HUES6 (cell line): ENCODE results near the gene CCRL2.

Experiments
- H3K27ac ChIP-seq: 2 replicates; pipeline ENCODE4 v1.7.0; 2013; ENCODE audit warnings: low read depth, mild to moderate bottlenecking, low read length, inconsistent platforms
- H3K27me3 ChIP-seq: 2 replicates; pipeline ENCODE4 v1.6.1; 2013; ENCODE audit warnings: low read length; ENCODE audit not compliant: control insufficient read depth, insufficient read depth
- H3K36me3 ChIP-seq: 2 replicates; pipeline ENCODE4 v1.6.1; 2013; ENCODE audit warnings: low read length; ENCODE audit not compliant: control insufficient read depth, insufficient read depth
- H3K4me1 ChIP-seq: 2 replicates; pipeline ENCODE4 v1.6.1; 2013; ENCODE audit warnings: low read length; ENCODE audit not compliant: control insufficient read depth, insufficient read depth
- H3K4me3 ChIP-seq: 2 replicates; pipeline ENCODE4 v1.5.1; 2013; ENCODE audit warnings: low read depth, low read length
- H3K9ac ChIP-seq: one replicate; pipeline ENCODE4 v1.6.1; 2013; ENCODE audit warnings: mild to moderate bottlenecking, low read length
- H3K9me3 ChIP-seq: 2 replicates; pipeline ENCODE4 v1.6.1; 2013; ENCODE audit warnings: low read depth, low read length; ENCODE audit not compliant: control insufficient read depth, insufficient read depth

Gene CCRL2

GRCh38 chr3:46369151-46369550, 37.9 kb upstream of the CCRL2 start:
- Histone ChIP-seq H3K27ac (no peak overlapping the region), H3K4me1 (peaks cover 3% of the 10 kb centered on the region; the same call in 1 of the 2 replicates)

GRCh38 chr3:46369675-46370132, 37.4 kb upstream of the CCRL2 start:
- Histone ChIP-seq H3K27ac (no peak overlapping the region), H3K9me3 (no peaks in the 10 kb centered on the region), H3K4me1 (peaks cover 3% of the 10 kb centered on the region; the same call in 1 of the 2 replicates), H3K9ac (no peak overlapping the region), H3K36me3 (no peaks in the 10 kb centered on the region), H3K4me3 (no peak overlapping the region), H3K27me3 (no peaks in the 10 kb centered on the region; the same call in 1 of the 2 replicates)

More at GRCh38 chr3:46369151-46369550, 37.9 kb upstream of the CCRL2 start:
- H3K36me3 ChIP-seq, result no peaks in the 10 kb centered on the region
- H3K9me3 ChIP-seq, result no peaks in the 10 kb centered on the region
- H3K9ac ChIP-seq, result no peak overlapping the region
- no peak overlapping the region for H3K4me3 ChIP-seq
- no peaks in the 10 kb centered on the region for H3K27me3 ChIP-seq

GRCh38 chr3:46370839-46371518, 36.1 kb upstream of the CCRL2 start, which contains the start of gene CCR5:
Gene CCR5 (plus strand): TSS chr3:46370946. CDS start chr3:46372903, 1,957 bp downstream.
- Histone ChIP-seq H3K9me3 (no peaks in the 10 kb centered on the region), H3K4me1 (peaks cover 13% of the 10 kb centered on the region), H3K27ac (no peak within 1 kb of the TSS), H3K36me3 (no peaks in the 10 kb centered on the region), H3K4me3 (no peak within 1 kb of the TSS), H3K27me3 (no peaks in the 10 kb centered on the region; the same call in 1 of the 2 replicates), H3K9ac (no peak within 1 kb of the TSS)

- no peak overlapping the region for H3K27ac ChIP-seq
- H3K9ac ChIP-seq, result no peak overlapping the region
- H3K9me3 ChIP-seq, result no peaks in the 10 kb centered on the region
- H3K36me3 ChIP-seq, result no peaks in the 10 kb centered on the region
- peaks cover 14% of the 10 kb centered on the region for H3K4me1 ChIP-seq
- no peaks in the 10 kb centered on the region; the same call in 1 of the 2 replicates for H3K27me3 ChIP-seq
- no peak overlapping the region for H3K4me3 ChIP-seq
Measured at GRCh38 chr3:46371519-46372340, 35.3 kb upstream of the CCRL2 start.

- H3K36me3 ChIP-seq, result no peaks in the 10 kb centered on the region
- no peaks in the 10 kb centered on the region; the same call in 1 of the 2 replicates for H3K27me3 ChIP-seq
- H3K4me3 ChIP-seq, result no peak overlapping the region
- H3K9me3 ChIP-seq, result no peaks in the 10 kb centered on the region
- H3K4me1 ChIP-seq, result peaks cover 14% of the 10 kb centered on the region
- no peak overlapping the region for H3K9ac ChIP-seq
- H3K27ac ChIP-seq, result no peak overlapping the region
Measured at GRCh38 chr3:46372492-46373359, 34.3 kb upstream of the CCRL2 start.

GRCh38 chr3:46374755-46375154, 32.3 kb upstream of the CCRL2 start:
- Histone ChIP-seq H3K9me3 (no peaks in the 10 kb centered on the region), H3K36me3 (no peaks in the 10 kb centered on the region), H3K4me3 (no peak overlapping the region), H3K4me1 (peaks cover 11% of the 10 kb centered on the region), H3K27me3 (no peaks in the 10 kb centered on the region; the same call in 1 of the 2 replicates), H3K27ac (no peak overlapping the region), H3K9ac (no peak overlapping the region)

- Histone ChIP-seq H3K27ac (no peak overlapping the region), H3K36me3 (no peaks in the 10 kb centered on the region), H3K9ac (no peak overlapping the region), H3K27me3 (no peaks in the 10 kb centered on the region; the same call in 1 of the 2 replicates), H3K4me1 (peaks cover 15% of the 10 kb centered on the region), H3K4me3 (no peak overlapping the region), H3K9me3 (no peaks in the 10 kb centered on the region)
Measured at GRCh38 chr3:46375218-46375617, 31.8 kb upstream of the CCRL2 start.

GRCh38 chr3:46375814-46376213, 31.2 kb upstream of the CCRL2 start:
- Histone ChIP-seq H3K9ac (no peak overlapping the region), H3K36me3 (no peaks in the 10 kb centered on the region), H3K9me3 (no peaks in the 10 kb centered on the region), H3K27me3 (no peaks in the 10 kb centered on the region; the same call in 1 of the 2 replicates), H3K4me3 (no peak overlapping the region), H3K27ac (no peak overlapping the region), H3K4me1 (peaks cover 20% of the 10 kb centered on the region)

- Histone ChIP-seq H3K4me3 (no peak overlapping the region), H3K9me3 (no peaks in the 10 kb centered on the region), H3K4me1 (peaks cover 21% of the 10 kb centered on the region), H3K27me3 (no peaks in the 10 kb centered on the region; the same call in 1 of the 2 replicates), H3K27ac (no peak overlapping the region), H3K36me3 (no peaks in the 10 kb centered on the region), H3K9ac (peak overlapping the region; percentile 9)
Measured at GRCh38 chr3:46378426-46378942, 28.6 kb upstream of the CCRL2 start.

- Histone ChIP-seq H3K9ac (no peak overlapping the region), H3K36me3 (no peaks in the 10 kb centered on the region), H3K27ac (no peak overlapping the region), H3K4me1 (peaks cover 15% of the 10 kb centered on the region), H3K27me3 (no peaks in the 10 kb centered on the region), H3K4me3 (no peak overlapping the region), H3K9me3 (no peaks in the 10 kb centered on the region)
Measured at GRCh38 chr3:46380471-46381221, 26.4 kb upstream of the CCRL2 start.
